ENCODE results near the gene FARSB.

Gene FARSB

GRCh38 chr2:222668494-222669154 lies 12.7 kb upstream of the FARSB start:
- TF ChIP-seq CEBPB (IDR thresholded peaks at IDR 0.05) (no peak), RAD21 (IDR thresholded peaks at IDR 0.05; ENCODE audit: low read depth) (no peak), TEAD4 (IDR thresholded peaks at IDR 0.05) (no peak), NFIC (IDR thresholded peaks at IDR 0.05) (no peak)
- TF ChIP-seq, protein P1, sequence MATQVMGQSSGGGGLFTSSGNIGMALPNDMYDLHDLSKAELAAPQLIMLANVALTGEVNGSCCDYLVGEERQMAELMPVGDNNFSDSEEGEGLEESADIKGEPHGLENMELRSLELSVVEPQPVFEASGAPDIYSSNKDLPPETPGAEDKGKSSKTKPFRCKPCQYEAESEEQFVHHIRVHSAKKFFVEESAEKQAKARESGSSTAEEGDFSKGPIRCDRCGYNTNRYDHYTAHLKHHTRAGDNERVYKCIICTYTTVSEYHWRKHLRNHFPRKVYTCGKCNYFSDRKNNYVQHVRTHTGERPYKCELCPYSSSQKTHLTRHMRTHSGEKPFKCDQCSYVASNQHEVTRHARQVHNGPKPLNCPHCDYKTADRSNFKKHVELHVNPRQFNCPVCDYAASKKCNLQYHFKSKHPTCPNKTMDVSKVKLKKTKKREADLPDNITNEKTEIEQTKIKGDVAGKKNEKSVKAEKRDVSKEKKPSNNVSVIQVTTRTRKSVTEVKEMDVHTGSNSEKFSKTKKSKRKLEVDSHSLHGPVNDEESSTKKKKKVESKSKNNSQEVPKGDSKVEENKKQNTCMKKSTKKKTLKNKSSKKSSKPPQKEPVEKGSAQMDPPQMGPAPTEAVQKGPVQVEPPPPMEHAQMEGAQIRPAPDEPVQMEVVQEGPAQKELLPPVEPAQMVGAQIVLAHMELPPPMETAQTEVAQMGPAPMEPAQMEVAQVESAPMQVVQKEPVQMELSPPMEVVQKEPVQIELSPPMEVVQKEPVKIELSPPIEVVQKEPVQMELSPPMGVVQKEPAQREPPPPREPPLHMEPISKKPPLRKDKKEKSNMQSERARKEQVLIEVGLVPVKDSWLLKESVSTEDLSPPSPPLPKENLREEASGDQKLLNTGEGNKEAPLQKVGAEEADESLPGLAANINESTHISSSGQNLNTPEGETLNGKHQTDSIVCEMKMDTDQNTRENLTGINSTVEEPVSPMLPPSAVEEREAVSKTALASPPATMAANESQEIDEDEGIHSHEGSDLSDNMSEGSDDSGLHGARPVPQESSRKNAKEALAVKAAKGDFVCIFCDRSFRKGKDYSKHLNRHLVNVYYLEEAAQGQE (IDR thresholded peaks at IDR 0.05; ENCODE audit: low read depth), result no peak

- TF ChIP-seq TAF1 (IDR thresholded peaks at IDR 0.05; ENCODE audit: low read depth), result no peak
- TF ChIP-seq EGR1 (IDR thresholded peaks at IDR 0.05), result no peak
- TF ChIP-seq EP300 (IDR thresholded peaks at IDR 0.05; ENCODE audit: borderline replicate concordance), result no peak
- TF ChIP-seq NFIC (IDR thresholded peaks at IDR 0.05), result no peak
- no peak for TF ChIP-seq FOXM1 (IDR thresholded peaks at IDR 0.05; ENCODE audit: borderline replicate concordance, low read depth)
Observed at GRCh38 chr2:222663479-222663878, 7.6 kb upstream of the FARSB start.

DNA sequence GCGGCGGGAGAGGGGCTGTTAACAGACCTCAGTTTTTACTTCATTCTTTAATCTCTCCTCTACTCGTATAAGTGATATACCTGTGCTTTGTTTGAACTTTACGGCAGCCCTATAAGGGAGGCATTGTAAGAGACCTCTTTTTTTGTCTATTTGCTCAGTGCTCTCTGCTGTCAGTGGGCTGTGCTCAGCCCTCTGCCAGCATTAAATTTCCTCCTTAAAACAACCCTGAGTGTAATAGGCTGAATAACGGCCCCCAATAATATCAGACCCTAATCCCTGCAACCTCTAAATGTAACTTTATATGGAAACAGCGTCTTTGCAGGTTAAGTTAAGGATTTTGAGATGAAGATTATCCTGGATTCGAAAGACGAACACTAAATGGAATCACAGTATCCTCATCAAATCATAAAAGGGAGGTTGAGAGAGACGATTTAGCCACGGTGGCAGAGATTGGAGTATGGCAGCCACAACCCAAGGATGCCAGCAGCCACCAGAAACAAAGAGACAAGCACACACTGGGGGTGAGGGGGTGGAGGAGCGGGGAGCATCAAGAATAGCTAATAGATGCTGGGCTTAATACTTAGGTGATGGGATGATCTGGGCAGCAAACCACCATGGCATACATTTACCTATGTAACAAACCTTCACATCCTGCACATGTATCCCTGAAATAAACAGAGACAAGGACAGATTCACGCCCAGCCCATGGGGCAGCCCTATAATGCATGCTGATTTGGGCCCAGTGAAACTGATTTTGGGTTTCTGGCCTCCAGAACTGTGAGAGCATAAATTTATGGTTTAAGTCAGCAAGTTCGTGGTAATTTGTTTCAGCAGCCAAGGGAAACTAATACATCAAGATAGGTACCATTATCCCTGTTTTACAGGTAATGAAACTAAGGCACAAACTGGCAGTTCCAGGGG lies 894 bp upstream of the FARSB start:
- TF ChIP-seq ZBTB7A (IDR thresholded peaks at IDR 0.05; ENCODE audit: low read depth), result no peak

- TF ChIP-seq, protein P1 (IDR thresholded peaks at IDR 0.05; ENCODE audit: low read depth), result no peak
- TF ChIP-seq TAF1 (IDR thresholded peaks at IDR 0.05; ENCODE audit: low read depth), result no peak
Observed at GRCh38 chr2:222653280-222653679, 2.6 kb downstream of the FARSB start.

- TF ChIP-seq YY1 (IDR thresholded peaks at IDR 0.05; ENCODE audit: low read depth), result no peak
- no peak for TF ChIP-seq FOXM1 (IDR thresholded peaks at IDR 0.05; ENCODE audit: borderline replicate concordance, low read depth)
- TF ChIP-seq RAD21 (IDR thresholded peaks at IDR 0.05; ENCODE audit: low read depth), result no peak
- TF ChIP-seq NFIC (IDR thresholded peaks at IDR 0.05), result no peak
- TF ChIP-seq TCF12 (IDR thresholded peaks at IDR 0.05; ENCODE audit: low read depth), result no peak
- TF ChIP-seq, protein P1 (IDR thresholded peaks at IDR 0.05; ENCODE audit: low read depth), result no peak
- no peak for TF ChIP-seq CEBPB (IDR thresholded peaks at IDR 0.05)
- TF ChIP-seq EP300 (IDR thresholded peaks at IDR 0.05; ENCODE audit: borderline replicate concordance), result no peak
- TF ChIP-seq TAF1 (IDR thresholded peaks at IDR 0.05; ENCODE audit: low read depth), result no peak
- TF ChIP-seq, protein P2, sequence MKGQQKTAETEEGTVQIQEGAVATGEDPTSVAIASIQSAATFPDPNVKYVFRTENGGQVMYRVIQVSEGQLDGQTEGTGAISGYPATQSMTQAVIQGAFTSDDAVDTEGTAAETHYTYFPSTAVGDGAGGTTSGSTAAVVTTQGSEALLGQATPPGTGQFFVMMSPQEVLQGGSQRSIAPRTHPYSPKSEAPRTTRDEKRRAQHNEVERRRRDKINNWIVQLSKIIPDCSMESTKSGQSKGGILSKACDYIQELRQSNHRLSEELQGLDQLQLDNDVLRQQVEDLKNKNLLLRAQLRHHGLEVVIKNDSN (IDR thresholded peaks at IDR 0.05), result no peak
Observed at GRCh38 chr2:222652491-222653255, 3.2 kb downstream of the FARSB start.

Data from Ishikawa (cell line).